ENCODE data around the gene UNC13B. TPM values are rescaled to one million over a fixed set of nuclear protein-coding genes. Genes with fewer than 3 reads are reported as not detected.

UNC13B gene
- total and polyA plus RNA-seq, 2 of the 8 experiments (the other 6 are each of a cell fraction or from before 2014, with no cell fraction given) = 23.1 to 51.7 TPM

DNA sequence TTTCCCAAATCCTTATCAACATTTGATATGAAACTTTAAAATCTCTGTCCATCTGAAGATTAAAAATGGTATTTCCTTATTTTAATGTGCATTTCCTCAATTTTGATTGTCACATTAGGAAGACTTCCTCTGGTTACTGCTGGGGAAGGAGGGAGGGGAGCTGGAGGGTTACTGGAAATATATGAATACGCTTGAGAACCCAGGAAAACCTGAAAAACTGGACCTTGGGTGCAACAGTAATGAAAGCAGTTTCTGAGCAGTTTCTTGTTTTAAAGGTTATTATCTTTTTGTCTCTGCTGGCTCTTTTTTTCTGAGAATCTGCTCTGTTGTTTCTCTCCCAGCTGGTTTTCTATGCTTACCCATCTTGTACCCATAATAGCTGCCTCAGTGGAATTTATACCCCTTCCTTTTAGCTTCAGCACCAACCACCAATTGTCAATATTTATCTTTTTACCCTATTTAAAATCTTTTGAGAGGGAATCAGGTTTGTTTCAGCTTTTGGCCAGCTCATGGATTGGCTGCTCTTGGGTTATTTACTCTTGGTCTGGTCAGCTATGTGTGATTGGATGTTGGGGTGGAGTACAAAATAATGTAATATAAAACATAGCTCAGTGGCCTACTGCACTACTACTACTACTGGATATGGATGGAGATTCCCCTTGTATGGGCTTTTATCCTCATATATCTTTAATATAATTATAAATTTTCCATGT lies 67.4 kb downstream of the UNC13B start (continued):
- TF ChIP-seq, protein P1, sequence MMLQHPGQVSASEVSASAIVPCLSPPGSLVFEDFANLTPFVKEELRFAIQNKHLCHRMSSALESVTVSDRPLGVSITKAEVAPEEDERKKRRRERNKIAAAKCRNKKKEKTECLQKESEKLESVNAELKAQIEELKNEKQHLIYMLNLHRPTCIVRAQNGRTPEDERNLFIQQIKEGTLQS (IDR thresholded peaks at IDR 0.05; ENCODE audit: insufficient read depth, low read depth, low read length) = no peak
- TF ChIP-seq NANOG (IDR thresholded peaks at IDR 0.05; ENCODE audit: insufficient read depth, low read depth, low read length, poor library complexity, severe bottlenecking) (no peak), GABPA (IDR thresholded peaks at IDR 0.05; ENCODE audit: borderline replicate concordance, insufficient read depth, low read length) (no peak), KDM5A (IDR thresholded peaks at IDR 0.05; ENCODE audit: low read length) (no peak)
